ENCODE measurements around the gene CBLN3.

CBLN3 gene

GRCh38 chr14:24407608-24408325, 21.7 kb downstream of the CBLN3 start:
- H3K4me3 ChIP-seq (ENCODE audit: low read length): no peak overlapping the region
- DNase-seq (ENCODE audit: low read depth): no peak
- TF ChIP-seq, protein P1, sequence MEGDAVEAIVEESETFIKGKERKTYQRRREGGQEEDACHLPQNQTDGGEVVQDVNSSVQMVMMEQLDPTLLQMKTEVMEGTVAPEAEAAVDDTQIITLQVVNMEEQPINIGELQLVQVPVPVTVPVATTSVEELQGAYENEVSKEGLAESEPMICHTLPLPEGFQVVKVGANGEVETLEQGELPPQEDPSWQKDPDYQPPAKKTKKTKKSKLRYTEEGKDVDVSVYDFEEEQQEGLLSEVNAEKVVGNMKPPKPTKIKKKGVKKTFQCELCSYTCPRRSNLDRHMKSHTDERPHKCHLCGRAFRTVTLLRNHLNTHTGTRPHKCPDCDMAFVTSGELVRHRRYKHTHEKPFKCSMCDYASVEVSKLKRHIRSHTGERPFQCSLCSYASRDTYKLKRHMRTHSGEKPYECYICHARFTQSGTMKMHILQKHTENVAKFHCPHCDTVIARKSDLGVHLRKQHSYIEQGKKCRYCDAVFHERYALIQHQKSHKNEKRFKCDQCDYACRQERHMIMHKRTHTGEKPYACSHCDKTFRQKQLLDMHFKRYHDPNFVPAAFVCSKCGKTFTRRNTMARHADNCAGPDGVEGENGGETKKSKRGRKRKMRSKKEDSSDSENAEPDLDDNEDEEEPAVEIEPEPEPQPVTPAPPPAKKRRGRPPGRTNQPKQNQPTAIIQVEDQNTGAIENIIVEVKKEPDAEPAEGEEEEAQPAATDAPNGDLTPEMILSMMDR (conservative IDR thresholded peaks at IDR 0.05; ENCODE audit: low read length): no peak

DNA sequence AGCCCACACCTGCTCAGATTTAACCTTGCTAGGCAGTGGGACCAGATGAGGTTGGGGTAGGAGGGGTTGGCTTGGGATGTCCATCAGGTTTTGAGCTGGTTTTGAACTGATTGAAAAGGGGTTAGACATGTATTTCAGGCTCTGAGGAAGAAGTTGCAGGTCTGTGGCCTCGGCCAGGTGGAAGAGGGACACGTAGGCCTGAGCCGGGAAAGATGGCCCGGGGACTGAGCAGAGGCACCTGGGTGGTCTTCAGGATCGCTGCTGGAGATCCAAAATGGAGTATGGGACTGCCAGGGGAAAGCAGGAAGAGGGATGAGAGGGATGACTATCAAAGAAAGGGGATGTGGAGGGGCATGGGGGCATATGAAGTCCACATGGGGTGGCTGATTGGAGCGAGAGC, 23.1 kb downstream of the CBLN3 start:
- H3K4me3 ChIP-seq (ENCODE audit: low read length): no peak overlapping the region
- TF ChIP-seq, protein P1 (conservative IDR thresholded peaks at IDR 0.05; ENCODE audit: low read length): no peak
- no peak for DNase-seq (ENCODE audit: low read depth)

DNA sequence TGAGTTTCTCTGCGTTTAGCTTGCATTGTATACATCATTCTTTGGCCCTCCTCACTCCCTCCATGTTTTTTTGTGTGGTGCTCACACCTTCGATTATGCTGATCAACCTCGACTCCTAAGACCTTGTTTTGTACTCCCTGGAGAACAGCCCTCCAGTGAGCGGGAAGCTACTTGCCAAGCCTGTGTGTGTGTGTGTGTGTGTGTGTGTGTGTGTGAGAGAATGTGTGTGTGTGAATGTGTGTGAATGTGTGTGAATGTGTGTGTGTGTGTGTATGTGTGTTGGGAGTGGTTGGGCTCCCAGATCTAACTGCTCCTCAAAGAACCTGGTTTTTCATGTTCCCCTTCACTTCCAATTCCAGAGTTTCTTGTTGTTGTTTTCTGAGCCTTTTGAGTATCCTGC, 24.7 kb downstream of the CBLN3 start:
- no peak for DNase-seq (ENCODE audit: low read depth)
- H3K4me3 ChIP-seq (ENCODE audit: low read length): no peak overlapping the region
- TF ChIP-seq, protein P1 (conservative IDR thresholded peaks at IDR 0.05; ENCODE audit: low read length): no peak

DNA sequence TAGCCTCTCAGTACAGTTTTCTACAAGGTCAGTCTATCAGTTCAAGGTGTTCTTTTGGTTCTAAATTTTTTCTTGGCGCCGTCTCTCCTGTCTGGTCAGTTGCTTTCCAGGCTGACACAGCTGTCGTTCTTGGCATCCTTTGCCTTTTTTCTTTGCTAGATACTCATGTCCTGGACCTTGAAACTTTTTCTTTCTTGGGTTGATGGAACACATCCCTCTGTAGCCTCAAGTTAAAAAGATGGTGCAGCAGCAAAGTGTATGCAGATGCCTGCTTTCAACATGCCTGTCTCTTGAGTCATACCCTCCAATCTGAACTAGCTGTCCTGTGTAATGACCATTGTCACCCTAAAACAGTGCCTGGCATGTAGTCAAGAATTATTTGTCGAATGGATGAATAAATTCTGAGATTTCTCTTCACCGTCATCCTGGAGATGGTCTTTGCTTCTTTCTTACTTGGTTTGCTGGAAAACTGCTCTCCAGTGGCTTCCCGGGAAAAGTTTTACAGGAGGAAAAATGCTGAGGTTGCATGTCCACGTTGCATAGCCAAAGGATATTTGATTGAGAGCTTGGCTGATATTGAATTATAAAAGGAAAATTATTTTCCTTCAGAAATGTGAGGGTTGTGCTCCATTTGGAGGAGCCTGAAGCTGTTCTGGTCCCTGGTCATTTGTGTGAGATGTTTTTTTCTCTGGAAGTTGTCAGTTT, 26.0 kb downstream of the CBLN3 start:
- TF ChIP-seq, protein P1 (conservative IDR thresholded peaks at IDR 0.05; ENCODE audit: low read length): no peak
- H3K4me3 ChIP-seq (ENCODE audit: low read length): no peak overlapping the region
- peak; percentile 61 for DNase-seq (ENCODE audit: low read depth)

GRCh38 chr14:24401810-24402702, 27.4 kb downstream of the CBLN3 start:
- TF ChIP-seq, protein P1 (conservative IDR thresholded peaks at IDR 0.05; ENCODE audit: low read length): no peak
- no peak overlapping the region for H3K4me3 ChIP-seq (ENCODE audit: low read length)
- DNase-seq (ENCODE audit: low read depth): no peak

GRCh38 chr14:24399999-24400718, 29.3 kb downstream of the CBLN3 start:
- no peak for DNase-seq (ENCODE audit: low read depth)
- TF ChIP-seq, protein P1 (conservative IDR thresholded peaks at IDR 0.05; ENCODE audit: low read length): no peak

More at GRCh38 chr14:24399999-24400718, 29.3 kb downstream of the CBLN3 start:
- H3K4me3 ChIP-seq (ENCODE audit: low read length): peak overlapping the region; percentile 63
